HG03565 (cell line): Measurements from ENCODE around the gene ASPSCR1.
"Not testable (repeated sequence)": the region's sequence is repeated elsewhere in the genome, so short reads cannot be mapped to it uniquely, and the experiment has no call there.

Experiments used
- ATAC-seq: cut with Tn5 transposase; IDR thresholded peaks from one replicate; pipeline ENCODE4 v1.9.1; 2021; ENCODE audit warnings: mild to moderate bottlenecking, moderate library complexity; ENCODE audit not compliant: unreplicated experiment

The ASPSCR1 gene

GRCh38 chr17:81940538-81941483 is 36.6 kb upstream of the ASPSCR1 start:
- no peak for ATAC-seq

DNA sequence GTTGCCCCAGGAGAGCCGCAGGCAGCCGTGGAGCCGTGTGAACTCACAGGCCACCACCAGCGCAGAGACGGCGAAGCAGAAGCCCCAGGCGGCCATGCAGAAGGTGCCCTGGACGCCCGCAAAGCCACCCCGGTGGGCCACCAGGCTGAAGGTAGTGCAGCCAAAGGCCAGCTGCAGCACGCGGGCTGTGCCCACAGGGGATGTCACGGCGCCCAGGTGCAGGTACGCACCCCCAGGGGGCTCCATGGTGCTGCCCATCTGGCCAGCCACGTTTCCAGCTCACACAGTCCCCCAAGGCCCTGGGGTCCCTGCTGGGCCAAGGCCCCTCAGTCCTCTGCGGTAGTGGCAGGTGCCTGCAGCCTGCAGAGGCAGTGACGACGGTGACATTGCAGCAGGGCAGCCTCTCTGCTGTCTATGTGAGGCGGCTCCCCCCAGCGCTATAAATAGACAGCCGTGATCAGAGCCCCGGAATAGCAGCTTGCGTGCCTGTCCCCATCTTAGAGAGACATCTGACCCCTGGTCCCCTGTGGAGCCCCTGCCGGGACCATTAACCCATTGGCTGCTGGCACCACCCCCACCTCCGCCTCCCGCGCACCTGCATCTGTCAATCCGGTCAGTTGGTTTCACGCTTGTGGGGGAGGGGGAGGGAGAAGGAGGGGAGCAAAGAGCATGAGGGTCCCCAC is 35.8 kb upstream of the ASPSCR1 start:
- ATAC-seq, result no peak

DNA sequence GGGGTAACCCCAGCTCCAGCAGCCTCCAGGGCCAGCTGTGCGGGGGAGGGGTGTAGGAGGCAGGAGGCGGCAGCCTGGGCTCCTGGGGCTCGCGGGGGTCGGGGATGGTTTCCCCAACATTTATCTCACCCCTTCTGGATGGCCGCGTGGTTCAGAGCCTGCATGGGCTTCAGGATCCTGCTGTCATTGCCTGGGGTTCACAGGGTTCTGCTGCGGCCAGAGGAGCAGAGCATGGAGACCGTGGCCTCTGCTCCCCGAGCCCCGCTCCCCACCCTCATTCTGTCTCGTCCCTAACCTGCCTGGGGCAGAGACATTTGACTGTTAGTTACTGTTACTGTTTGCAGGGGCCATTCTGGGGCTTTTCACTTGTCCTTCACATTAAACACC is 35.3 kb upstream of the ASPSCR1 start:
- ATAC-seq, result no peak

GRCh38 chr17:81944858-81945257 is 32.6 kb upstream of the ASPSCR1 start:
- no peak for ATAC-seq

DNA sequence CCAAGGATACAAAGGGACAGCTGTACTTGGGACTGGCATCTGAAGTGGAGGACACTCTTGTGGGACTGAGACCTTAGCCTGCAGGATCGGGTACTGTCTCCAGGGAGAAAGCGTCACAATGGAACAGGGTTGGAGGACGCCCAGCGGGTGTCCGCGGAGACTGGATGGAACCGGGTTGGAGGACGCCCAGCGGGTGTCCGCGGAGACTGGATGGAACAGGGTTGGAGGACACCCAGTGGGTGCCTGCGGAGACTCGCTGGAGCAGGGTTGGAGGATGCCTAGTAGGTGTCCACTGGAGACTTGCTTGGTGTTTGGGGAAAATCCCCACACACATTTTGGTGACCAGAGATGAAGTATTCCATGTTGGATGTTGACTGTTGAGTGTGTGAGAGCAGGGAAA is 30.2 kb upstream of the ASPSCR1 start, which contains the start of gene MYADML2:
Gene MYADML2, minus strand, starts transcription at position 45 of the 400 bp plus-strand sequence. CDS start 5,492 bp downstream, outside the sequence.
- ATAC-seq, result no peak

DNA sequence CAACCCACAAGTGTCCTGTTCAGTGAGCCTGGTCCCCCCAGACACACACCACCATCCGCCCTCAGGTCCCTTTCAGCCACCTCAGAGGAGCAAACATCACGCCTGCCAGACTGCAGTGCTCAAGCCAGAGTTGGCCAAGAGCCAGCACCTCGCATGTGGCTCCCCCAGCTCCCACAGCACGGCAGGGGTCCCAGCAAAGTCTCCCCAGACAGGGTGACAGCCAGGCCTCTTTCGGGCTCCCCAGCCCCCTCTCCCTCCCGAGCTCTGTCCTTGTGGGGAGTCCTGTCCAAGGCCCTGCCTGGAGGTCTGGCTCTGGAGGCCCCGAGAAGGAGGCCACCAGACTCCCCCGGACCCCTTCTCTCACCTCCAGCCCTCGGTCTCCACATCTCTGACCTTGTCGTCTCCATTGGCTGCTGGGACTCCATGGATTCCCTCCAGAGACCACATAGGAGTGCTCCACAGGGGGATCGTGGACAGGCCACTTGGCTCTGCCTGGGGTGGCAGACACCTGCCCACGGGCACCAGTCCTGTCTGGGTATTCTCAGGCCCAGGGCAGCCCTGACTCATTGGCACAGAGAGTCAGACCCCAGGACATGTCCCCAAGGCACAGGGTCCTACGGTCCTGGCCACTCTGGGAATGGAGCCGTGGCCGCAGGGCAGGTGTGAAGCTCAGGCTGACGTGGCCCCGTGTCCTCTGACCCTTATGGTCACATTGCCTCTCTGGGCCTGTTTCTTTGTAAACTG is 28.6 kb upstream of the ASPSCR1 start:
- no peak for ATAC-seq

DNA sequence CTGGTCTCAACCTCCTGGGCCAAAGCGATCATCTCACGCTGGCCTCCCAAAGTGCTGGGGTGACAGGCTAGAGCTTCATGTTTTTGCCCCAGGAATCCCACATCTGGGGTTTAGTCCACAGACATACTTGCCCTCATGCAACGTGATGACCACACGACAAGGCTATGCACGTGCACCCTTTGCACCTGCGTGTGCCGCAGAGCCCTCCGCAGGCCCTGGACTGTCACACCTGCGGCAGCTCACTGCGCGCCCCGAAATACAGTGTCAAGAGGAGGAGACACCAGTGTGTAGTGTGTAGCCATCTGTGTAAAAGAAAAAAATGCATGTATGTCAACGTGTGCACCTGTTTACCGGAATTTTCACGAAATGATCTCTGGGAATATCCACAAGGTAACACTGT is 26.9 kb upstream of the ASPSCR1 start:
- ATAC-seq, result no peak

GRCh38 chr17:81951785-81952684 is 25.4 kb upstream of the ASPSCR1 start:
- no peak for ATAC-seq

GRCh38 chr17:81952792-81953228 is 24.6 kb upstream of the ASPSCR1 start:
- no peak for ATAC-seq

GRCh38 chr17:81953443-81953842 is 24.0 kb upstream of the ASPSCR1 start:
- ATAC-seq, result not testable (repeated sequence)

DNA sequence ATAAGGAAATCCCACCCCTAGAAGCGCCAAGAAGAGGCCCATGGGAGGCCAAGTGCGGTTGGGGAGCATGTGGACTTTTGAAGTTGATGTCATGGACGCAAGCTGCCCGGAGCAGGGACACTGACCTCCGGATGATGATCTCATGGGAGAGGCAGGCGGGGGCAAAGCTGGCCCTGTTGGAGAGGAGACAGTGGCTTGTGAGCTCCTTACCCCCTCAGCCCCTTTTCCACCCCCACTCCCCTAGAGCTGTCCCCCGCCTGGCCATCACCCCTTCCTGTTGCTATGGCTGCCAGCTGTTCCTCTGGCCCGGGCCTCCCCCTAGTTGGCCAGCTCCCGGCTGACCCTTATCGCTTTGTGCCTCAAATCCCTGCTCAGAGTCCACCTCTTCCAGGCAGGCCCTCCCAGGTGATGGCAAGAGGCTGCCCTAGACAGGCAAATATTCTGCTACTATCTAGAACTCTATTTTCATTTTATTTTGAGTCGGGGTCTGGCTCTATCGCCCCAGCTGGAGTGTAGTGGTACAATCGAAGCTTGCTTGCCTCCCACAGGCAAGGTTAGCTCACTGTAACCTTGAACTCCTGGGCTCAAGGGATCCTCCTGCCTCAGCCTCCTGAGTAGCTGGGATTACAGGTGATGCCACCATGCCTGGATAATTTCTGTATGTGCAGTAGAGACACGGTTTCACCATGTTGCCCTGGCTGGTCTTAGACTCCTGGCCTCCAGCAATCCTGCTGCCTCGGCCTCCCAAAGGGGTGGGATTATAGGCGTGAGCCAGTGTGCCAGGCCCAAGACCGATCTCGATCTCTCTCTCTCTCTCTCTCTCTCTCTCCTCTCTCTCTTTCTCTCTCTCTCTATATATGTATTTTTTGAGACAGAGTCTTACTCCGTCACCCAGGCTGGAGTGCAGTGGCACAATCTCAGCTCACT is 23.0 kb upstream of the ASPSCR1 start:
- ATAC-seq, result no peak

DNA sequence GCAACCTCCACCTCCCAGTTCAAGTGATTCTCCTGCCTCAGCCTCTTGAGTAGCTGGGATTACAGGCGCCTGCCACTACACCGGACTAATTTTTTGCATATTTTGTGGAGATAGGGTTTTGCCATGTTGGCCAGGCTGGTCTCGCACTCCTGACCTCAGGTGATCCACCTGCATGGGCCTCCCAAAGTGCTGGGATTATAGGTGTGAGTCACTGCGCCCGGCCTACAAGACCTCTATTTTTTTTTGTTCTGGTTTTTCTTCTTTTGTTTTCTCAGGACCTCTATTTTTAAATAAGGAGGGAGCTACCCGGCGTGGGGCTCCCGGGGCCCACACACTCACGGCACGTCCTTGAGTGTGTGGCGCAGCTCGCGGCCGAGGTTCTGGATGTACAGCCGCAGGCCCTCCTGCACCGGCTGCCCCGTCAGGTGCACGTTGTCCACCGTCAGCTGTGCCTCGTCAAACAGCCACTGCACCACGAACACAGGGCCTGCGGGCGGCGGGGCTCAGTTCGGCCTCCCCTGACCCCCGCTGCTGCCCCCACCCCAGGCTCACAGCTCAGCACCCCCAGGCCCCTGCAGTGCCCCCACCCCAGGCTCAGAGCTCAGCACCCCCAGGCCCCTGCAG is 22.3 kb upstream of the ASPSCR1 start:
- ATAC-seq, result no peak

DNA sequence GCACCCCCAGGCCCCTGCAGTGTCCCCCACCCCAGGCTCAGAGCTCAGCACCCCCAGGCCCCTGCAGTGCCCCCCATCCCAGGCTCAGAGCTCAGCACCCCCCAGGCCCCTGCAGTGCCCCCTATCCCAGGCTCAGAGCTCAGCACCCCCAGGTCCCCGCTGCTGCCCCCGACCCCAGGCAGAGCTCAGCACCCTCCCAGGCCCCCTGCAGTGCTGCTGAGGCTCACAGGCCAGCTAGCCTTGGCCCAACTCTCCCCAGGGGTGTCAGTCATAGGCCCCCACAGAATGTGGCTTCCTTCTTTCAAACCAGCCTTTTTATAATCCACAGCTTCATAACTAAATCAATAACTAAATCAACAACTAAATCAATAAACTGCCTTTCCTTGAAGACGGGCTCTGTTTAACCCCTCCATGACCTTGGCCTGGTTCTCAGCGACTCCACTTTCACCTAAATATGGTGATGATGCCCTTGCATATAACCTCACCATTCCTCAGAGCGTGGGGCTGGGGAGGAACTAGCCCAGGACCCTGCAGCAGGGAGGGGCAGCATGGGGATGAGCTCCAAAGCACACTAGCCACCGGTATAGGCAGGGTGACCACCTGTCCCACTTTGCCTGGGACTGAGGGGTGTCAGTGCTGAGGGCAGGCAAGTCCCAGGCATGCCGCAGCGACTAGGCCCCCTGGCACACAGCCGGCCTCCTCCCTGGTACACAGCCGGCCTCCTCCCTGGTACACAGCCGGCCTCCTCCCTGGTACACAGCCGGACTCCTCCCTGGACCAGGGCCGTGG is 21.5 kb upstream of the ASPSCR1 start:
- no peak for ATAC-seq

GRCh38 chr17:81956607-81957589 is 20.5 kb upstream of the ASPSCR1 start:
- no peak for ATAC-seq

DNA sequence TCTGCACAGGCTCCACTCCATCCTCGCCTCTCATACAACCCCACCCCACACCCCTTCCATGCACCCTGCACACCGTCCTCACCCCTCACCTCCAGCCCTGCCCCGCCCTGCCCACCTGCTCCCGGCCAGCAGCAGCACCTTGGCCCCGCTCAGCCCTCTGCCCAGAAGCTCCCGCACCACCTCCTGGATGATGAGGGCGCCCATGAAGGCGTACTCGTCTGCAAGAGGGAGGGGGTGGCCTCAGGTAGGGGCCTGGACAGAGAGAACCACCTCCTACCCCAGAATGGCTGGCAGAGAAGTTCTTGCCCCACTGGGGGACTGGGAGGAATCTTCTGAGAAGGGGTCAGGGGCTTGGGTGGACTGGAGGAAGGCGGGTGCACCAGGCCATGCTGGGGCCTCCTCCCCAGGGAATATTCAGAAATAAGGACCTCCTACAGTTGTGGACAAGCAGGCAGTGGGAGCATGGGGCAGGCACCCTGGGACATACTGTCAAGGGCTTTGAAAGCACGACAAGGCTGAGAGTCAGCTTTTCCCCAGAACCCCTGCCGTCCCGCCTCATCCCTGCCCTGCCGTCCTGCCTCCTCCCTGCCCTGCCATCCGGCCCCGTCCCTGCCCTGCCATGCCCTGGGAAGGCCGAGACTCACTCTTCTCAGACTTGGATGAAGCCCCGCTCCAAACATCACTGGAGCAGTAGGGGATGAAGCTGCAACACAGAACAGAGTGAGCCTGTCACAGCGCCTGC is 19.6 kb upstream of the ASPSCR1 start:
- no peak for ATAC-seq
